IPS-NIHi7 (cell line): ENCODE results near the gene PLPPR2.
"Not testable (repeated sequence)": the region's sequence is repeated elsewhere in the genome, so short reads cannot be mapped to it uniquely, and the experiment has no call there.

Experiments
- DNase-seq: peaks from one replicate; pipeline ENCODE4 v3.0.0; 2012; ENCODE audit warnings: mixed read lengths; ENCODE audit errors: extremely low spot score

PLPPR2 gene

GRCh38 chr19:11397089-11397610, 41.9 kb downstream of the PLPPR2 start:
- DNase-seq, result peak; percentile 7

GRCh38 chr19:11399667-11400066, 44.4 kb downstream of the PLPPR2 start:
- no peak for DNase-seq

- no peak for DNase-seq
These were observed 45.6 kb downstream of the PLPPR2 start for GRCh38 chr19:11400798-11401197.

- DNase-seq, result peak; percentile 3
These were observed 46.7 kb downstream of the PLPPR2 start for GRCh38 chr19:11401808-11402543.

- DNase-seq, result peak; percentile 9
These were observed 49.5 kb downstream of the PLPPR2 start for GRCh38 chr19:11404588-11405222.

DNA sequence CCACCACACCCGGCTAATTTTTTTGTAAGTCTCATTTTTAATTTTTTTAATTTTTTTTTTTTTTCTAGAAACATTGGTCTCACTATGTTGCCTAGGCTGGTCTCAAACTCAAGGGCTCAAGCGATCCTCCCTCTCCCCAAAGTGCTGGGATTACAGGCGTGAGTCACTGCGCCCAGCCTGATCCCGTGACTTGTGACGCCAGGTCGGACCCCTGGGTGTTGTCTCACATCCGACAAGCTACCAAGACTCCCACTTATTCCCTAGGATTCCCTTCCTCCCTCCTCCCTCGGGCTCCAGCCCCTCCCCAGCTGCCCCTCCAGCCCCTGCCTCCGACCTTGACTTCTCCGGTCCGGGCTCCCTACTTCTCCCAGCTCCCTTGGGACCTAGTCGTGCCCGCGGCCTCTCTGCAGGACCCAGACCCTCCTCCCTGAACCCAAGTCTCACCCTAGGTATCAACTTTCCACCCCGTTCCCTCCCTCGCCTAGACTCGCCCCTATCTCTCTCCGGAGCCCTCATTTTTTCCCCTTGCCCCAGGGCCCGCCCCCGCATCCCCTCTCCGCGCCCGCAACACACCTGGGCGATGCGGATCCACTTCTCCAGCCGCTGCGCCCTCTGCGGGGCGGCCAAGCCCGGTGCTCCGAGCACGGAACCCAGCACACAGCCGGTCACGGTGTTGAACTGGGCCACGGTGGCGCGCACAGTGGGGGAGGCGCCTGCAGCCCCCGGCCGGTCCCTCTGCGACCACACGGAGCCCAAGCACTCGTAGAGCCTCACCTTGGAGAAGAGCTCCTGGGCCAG, 50.8 kb downstream of the PLPPR2 start:
- peak; percentile 76 for DNase-seq

DNA sequence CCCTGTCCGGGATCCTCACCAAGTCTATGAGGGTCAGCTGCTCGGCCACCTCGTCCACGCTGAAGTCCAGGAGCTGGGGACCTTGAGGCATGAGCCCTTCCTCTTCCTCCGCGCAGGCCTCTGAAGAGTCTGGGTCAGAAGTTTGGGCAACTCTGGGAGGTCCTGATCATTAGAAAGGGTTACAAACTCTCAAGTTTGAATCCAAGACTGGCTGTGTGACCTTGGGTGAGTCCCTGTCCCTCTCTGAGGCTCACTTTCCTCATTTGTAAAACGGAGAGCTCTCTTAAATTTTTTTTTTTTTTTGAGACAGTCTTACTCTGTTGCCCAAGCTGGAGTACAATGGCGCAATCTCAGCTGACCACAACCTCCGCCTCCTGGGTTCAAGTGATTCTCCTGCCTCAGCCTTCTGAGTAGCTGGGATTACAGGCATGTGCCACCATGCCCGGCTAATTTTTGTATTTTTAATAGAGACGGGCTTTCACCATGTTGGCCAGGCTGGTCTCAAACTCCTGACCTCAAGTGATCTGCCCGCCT, 51.5 kb downstream of the PLPPR2 start:
- DNase-seq, result not testable (repeated sequence)

GRCh38 chr19:11408591-11408990, 53.4 kb downstream of the PLPPR2 start:
- no peak for DNase-seq

GRCh38 chr19:11410682-11411081, 55.5 kb downstream of the PLPPR2 start:
- DNase-seq, result no peak

DNA sequence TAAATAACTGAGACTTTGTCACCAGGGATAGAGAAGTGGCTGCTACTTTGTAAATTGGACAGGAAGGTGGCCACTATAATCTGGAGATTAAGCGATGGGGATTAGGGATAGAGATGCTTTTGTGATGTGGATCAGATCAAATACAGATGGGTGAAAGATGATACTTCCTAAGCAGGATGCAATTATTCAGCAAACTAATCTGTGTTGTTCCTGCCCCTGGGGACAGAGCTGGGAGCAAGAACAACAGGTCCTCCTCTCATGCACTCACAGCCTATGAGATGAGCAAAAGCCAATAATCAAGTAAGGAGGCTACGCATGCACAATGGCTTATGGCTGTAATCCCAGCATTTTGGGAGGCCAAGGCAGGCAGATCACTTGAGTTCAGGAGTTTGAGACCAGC, 59.3 kb downstream of the PLPPR2 start:
- no peak for DNase-seq
